G401.6 (cell line): ENCODE measurements around the gene INSIG2.

Experiments used
- FAIRE-seq: peaks from 2 replicates; lab custom pipeline; 2012; peaks lifted over from hg19 to GRCh38; lab: Jason Lieb, UNC

INSIG2 gene

DNA sequence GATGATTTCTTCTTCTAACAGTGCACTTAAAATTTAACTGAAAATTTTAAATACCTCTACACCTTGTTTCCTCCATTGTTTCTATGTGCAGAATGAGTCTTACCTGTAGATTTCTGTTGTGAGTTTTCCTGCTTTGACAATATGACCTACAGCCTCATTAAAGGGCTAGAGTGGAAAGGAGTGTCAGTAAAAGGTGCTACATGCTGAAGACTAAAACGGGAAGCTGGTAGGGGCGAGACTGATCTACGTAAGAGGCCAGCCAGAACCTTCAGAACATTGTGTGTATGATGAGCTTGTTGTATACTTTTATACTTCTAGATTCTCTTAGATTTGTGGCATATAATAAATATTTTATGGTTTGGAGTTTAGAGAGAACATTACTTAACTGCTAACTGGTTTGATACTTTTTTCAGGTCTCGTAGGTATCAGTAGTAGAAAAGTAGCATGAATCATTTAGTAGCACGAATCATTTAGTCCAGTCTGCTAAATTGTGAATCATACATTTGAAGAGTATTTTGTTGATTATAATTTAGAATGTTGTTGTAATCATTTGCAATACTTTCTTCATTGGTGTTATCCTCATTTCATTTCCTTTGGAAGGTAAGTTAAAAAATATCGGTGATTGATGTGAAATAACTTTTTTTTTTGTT lies 14.3 kb downstream of the INSIG2 start:
- no peak for FAIRE-seq

DNA sequence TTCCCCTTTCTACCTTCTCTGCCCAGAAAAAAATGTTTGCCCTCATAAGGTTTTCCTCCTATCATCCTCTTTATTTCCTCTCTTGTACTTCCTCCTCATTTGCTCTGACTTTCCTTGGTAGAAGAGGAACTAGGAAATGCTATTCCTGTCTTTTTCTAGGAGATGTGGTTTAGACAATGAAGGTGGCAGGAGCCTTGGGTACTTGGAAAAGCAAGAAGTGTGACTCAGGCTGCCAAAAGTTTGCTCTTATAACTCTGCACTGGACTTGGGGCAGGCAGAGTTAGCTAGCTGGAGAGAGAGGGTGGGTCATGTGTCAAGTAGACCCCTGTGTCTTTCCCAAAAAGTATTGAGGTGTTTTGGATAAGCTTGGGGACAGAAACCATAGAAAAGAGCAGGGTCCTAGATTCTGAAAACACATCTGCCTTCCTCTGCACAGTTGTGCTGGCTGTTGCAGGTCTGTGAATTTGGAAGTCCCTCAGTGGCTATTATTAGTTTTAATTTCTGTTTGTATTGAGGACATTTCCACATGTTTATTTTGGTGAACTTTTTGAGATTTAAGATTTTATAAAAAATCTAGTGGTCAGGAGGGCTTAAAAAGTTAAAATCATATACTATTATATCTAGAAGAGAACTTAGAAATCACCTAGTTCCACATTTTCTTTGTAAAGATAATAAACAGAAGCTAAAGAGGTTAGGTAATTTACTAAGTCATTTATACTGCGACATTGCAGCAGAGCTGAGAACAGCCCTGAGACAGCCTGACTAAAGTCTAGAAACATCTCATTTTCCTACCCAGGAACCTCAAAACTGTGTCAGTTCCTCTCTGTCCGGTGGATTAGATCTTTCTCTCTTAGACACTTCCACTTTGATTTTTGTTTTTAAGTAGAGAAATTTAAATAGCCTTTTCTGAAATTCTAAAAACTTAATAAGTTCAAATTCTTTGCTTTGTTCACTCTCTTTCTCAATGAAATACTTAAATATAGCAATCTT lies 16.0 kb downstream of the INSIG2 start:
- no peak for FAIRE-seq

DNA sequence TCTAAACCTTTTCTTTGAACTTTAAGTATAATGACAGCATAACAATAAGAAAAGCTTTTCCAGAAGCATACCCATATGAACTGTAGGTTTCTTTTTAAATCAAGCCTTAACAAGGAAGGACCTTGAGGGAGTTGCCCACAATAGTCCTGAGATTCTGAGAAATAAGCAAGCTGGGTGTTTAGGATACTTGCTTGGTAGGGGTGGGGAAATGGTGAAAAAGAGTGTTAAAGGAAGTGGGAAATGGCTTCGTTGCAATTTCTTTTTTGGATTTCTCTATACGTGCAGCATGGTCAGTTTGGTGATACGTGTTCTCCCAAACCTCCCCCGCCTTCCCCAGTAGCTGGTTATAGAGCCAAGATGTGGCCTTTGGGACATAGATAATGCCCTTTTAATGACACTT lies 17.2 kb downstream of the INSIG2 start:
- no peak for FAIRE-seq

DNA sequence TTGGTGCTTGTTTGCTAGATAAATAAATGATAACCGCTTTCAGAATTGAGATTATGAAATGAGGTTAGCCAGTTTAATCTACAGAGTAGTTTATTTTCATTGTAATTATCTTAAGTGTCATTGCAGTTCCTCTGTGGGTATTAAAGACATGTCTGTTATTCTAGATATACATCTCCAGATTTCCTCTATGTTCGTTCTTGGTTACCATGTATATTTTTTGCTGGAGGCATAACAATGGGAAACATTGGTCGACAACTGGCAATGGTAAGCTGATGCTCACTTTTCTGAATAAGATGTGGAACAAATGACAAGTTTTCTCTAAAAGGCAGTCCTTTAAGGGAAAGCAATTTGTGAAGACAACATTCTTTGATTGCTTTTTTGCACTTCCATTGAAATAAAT lies 18.7 kb downstream of the INSIG2 start:
- FAIRE-seq, result no peak

DNA sequence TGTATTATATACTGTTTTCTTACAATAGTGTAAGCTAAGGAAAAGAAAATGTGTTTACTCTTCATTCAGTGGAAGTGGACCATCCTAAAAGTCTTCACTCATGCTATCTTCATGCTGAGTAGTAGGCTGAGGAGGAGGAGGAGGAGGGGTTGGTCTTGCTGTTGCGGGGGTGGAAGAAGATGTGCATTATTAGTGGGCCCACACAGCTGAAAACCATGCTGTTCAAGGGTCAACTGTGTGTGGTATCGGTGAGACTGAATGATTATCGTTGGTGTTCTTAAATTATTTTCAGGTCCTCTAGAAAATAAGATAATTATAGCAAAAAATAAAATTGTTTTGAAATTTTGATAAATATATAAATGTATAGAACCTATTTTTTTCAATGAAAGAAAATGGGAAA lies 22.0 kb downstream of the INSIG2 start:
- FAIRE-seq, result no peak

DNA sequence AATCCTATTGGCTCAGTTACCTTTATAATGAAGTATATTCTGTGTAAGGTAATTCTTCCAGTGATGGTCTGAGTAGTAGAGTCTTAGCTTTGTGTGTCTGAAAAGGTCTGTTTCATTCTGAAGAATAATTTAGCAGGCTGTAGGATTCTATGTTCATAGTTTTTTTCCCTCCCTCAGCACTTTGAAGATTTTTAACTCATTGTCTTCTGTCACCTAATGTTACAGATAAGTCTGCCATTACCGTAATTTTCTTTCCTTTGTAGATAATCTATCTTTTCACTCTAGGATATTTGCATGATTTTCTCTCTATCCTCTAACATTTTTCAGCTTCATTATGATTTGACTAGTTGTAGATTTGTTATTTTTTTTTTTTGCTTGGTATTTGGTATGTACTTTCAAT lies 22.7 kb downstream of the INSIG2 start:
- no peak for FAIRE-seq

DNA sequence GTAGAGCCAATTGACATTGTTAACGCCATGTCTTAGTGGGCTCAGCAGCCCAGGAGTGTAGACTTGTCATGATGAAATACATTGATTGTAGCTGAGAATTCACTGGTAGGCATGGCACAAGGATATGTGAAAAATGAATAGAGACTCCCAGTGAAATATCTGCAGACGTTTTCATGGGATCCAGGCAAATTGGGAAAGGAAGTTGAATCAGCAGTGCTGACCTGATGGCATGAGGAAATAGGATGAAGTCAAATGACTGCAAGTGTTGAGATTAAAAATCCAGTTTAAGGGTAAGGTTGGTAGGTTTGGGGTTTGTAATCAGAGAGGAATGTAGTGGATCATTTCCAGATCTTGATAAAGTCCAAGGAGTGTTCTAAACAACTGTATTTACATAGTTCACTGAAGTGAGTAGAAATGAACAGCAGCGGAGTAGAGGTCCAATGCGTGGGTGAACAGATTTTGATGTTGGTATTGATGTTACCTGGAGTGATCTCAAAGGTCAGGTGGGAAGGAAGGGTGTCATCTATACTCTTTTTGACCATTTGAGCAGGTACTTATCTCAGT lies 24.6 kb downstream of the INSIG2 start:
- no peak for FAIRE-seq

DNA sequence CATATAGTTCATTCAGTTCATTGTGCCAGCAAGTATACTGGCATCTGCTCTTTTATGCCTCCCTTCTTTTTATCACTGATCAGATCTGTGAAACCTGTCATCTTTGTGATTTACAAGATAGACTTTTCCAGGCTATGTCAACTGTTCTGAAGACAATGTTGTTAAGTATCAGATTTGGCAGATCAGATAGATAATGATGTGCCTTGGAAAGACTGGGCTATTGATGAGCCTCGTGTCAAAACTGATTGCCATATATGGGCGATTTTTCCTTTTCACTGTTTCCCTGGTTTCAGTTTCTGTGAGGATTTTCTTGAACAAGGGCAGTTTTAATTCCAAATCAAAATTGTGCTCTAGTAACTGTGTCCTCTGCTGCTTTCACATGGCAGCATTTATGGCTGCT lies 26.6 kb downstream of the INSIG2 start:
- no peak for FAIRE-seq

DNA sequence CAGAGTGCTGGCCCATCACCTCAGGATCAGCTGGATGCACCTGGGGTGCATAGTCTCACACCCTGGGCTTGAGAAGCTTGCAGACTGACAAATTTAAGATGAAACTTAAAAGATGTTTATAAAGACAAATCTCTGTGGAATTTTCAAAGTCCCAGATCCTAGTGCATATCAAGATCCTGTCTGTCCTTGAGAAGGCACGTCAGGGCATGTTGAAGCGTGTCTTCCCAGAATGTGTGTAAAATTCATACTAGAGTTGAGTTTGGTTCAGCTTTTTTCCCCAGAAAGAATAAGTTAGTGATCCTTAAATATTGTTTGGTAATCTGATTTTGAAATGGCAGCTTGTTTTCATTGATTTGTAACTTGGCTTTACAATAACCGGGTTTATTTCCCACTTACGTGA lies 27.5 kb downstream of the INSIG2 start:
- no peak for FAIRE-seq

DNA sequence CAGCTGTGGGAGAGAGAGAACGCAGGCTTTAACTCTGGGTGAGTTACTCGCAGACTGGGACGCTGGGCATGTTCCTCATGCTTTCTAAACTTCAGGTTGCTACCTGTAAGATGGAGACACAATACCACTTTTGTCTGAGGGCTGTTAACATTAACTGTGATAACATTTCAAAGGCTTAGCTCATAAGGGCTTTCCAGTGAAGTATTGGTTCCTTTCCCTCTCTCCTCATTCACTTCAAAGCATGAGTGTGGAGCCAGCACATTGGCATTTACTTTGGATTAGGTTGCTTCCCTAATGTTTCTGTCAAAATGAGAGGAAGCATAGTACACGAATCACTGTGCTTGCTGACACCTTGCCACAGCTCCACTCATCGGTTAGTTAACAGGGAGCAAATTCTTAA lies 30.2 kb downstream of the INSIG2 start:
- no peak for FAIRE-seq

DNA sequence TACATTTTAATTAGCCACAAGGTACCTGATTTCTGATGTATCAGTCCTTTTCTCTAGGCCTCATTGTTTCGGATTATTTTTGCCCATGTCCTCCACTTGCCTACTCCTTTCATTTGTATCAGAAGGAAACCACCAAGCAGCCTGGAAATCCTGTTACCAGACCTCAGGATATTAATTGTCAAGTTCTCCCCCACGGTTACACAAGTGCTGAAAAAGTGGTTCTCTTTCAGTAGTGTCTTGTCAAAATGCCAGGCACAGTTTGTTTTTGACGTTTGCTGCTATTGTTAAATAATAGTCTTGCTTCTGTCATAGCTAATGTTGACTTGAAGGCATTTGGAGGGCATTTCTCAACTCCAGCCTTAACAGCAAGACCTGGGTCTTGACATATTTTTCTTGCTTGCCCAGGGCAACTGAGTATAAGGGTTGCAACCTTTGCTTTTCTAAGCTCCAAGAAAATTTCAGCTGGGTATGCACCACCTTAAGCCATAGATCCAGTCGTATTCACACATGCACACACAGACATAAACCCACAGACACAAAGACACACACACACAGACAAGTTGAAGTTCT lies 31.0 kb downstream of the INSIG2 start:
- no peak for FAIRE-seq

DNA sequence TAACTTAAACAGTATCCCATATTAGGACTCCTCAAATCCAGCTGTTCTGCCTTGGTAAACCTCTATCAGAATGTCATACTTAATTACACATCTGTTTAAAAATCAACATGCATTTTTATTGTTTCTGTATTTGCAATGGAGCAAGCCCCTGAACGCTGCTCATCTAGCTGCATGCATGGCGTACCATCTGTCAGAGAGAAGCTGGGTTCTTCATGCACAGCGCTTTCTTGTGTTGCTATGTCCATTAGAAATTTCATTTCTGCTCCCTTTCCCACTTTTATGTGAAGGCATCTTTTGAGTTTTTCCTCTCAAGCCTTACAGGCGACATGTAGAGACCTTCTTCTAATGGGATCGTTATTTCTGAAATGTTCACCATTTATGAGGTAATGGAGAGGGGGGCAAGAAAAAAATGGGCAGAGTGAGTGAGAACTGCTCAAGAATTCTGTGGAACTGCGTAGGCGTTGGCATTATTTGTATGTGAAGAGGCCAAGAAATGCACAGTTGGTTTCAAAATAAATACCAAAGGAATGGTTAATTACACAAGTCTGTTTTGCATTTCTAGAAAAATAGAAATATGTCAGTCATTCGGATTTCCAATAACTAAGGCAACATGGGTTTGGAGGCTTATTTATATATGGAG lies 31.6 kb downstream of the INSIG2 start:
- FAIRE-seq, result no peak

DNA sequence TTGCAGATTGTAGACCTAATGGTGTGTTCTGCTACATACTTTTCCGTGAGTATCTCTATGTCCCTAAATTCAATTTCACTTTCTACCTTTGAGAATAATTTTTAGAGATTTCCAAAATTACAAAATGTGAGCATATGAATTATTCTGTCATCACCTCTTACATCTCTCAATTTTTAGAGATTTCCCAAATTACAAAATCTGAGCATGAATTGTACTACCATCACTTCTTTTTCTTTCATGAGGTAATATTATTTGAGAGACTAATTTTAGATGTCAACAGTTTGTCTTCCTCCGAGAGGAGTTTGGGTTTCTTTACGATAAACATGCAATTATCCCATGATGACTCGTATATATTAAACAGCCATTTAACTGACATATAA lies 32.1 kb downstream of the INSIG2 start:
- FAIRE-seq, result no peak

DNA sequence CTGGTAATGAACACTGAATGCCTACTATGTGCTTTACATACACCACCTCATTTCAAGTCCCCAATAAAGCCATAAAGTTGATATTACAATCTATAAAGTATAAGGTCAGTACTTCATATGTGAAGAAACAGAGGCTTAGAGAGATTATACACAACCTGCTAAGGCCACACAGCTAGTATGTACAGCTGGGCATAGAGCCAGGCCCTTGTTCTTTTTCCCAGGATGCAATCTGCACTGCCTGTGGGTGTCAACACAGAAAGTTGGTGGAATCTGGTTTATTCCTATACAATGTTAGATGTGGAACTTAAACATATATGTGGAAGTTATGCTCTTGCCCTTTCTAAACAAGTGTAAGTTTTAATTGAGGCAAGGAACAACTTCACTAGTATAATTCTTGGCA lies 32.8 kb downstream of the INSIG2 start:
- no peak for FAIRE-seq

DNA sequence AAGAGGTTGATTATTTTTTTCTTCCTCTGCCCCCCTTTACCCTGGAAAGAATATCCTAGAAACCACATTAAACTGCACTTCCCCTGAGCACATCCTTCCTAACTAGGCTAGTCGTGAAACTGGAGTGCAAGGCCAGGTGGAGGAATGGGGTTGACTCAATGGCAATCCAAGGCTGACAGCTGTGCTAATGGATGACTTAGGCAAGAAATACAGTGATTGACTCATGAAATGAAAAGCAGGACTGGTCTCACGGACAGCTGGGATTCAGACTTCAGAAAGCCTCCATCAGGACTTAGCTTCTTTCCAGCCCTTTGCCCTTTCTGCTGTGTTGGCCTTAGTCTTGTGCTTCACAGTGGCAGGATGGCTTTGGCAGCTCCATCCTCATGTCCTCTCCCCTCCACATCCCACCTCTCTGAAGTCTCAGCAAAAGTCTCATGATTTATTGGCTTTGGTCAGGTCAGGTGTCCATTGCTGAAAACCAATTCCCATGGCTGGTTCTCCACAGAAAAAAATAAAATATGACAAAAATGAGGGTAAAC lies 33.8 kb downstream of the INSIG2 start:
- FAIRE-seq, result no peak

DNA sequence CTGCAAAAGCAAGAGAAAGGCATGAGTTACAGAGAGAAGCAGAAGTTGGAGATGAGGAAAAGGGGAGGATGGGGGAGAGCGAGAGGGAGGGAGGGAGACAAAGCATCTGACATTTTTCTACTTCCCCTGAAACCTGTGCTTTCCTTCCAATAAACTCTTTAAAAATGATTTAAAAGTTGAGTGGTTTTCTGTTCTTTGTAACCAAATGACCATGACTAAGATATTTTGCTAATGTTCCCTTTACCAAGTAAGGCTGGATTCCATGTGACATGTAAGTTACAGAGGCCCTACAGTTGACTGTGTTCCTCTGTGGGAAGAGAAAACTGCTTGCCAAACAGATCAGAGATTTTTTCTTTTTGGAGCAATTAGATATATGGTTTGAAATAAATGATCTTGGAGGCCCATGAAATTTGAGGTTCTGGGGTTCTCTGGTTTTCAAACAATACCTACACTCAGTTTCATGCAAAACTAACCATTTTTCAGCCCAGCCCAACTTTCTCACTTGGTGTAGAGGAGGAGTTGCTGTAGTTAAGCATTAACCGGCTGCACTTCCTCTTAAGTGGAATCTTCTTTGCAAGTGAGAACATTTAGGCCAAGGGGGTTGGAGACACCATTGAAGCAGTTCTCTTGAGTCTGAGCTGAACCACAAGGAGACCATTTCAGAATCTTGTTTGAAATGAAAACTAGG lies 34.5 kb downstream of the INSIG2 start:
- no peak for FAIRE-seq

DNA sequence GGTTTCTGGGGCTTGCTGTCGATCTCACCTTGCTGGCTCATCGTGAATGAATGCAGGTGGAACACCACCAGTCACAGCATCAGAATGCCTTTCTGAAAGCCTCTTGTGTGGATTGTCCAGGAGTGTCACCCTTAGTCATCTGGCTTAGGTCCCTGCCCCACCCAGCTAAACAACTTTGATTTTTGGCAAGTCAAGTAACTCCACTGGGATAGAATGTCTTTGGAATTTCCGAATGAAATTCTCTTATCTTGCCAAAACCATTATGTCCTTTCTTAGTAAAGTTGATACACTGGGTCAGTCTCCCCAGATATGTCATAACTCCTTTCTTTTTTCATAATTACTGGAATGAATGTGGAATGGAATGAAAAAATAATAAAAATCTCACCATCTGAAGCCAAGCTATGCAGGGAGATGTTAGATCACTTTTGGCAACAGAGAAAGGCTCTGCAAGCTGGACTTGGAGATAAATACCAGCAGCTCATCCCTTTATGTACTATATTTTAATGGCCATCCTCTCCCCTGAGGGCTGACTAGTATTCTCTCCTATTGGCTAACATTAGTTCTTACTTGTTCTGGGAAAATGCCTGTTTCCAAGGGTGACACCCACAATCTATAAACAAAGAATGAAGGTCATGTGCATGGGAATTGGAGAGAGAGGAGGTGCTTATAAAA lies 35.4 kb downstream of the INSIG2 start:
- no peak for FAIRE-seq

DNA sequence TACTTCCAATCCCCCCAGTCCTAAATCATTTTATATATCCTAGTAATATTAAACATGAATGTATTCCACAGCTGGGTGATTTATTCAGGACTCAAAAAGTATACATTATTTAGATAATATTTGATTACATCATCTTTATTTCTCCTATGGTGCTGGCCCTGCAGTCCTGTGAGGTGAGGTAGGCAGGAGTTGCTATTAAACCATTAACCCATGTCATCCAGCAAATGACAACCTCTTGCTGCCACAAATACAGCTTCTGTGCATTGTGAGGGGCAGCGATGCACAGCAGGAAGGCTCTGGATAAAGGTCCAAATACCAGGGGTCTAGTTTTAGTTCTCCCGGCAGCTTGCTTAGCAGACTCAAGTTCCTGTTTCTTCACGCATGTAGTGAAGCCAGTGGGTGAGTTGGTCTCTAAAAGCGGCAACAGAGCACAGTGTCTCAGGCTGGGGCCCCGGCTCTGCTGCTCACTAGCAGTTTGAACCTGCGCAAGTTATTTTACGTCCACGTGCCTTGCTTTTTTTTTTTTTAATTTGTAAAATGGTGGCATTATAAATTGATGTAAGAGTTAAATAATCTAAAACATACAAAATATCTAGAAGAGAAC lies 36.1 kb downstream of the INSIG2 start:
- FAIRE-seq, result no peak

DNA sequence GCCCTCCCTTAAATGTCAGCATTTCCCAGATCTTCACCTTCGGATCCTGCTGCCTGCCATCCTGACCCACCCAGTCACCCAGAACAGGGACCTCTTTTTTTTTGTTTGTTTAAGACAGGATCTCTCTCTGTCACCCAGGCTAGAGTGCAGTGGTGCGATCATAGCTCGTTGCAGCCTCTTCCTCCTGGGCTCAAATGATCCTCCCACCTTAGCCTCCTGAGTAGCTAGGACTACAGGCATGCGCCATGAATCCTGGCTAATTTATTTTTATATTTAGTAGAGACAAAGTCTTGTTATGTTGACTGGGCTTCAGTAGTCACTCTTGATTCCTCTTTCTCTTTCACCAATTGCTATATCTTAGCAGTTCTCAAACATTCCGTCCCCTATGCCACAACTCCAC lies 39.0 kb downstream of the INSIG2 start:
- no peak for FAIRE-seq

DNA sequence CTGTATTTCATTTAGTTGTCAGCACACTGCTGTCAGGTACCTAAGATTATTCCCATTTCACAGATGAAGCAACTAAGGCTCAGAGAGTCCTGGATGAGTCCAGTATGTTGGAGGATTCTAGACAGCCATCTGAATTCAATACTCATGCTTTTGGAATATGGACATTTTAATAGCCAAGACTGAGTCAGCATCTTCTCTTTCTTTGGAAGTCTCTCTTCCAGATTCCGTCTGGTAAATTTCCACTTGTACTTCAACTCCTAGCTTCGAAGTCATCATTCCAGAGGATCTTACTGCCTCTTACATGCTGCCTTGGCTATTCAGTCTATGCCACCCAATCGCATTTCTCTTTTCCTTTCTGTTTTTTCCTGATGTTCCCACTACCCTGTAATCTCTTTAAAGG lies 40.6 kb downstream of the INSIG2 start:
- FAIRE-seq, result no peak

DNA sequence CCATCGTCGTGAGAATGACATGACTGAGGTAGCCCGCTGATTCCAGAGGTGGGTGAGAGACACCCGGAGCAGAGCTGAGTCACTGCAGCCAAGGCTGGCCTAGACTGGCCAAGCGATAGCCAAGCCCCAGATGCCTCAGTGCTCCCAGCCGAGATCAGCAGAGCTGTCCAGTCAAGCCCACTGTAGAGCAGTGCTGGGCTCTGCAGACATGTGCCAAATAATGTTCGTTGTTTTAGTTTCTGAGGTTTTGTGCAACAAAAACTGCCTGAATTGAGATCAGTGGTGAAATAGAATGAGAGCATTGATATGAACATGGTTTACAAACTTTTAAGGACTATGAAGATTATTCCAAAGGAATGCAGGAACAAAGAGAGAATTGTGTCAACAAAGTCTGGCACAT lies 42.1 kb downstream of the INSIG2 start:
- FAIRE-seq, result no peak
